ENCODE data around the gene UBL4A.

Gene UBL4A

DNA sequence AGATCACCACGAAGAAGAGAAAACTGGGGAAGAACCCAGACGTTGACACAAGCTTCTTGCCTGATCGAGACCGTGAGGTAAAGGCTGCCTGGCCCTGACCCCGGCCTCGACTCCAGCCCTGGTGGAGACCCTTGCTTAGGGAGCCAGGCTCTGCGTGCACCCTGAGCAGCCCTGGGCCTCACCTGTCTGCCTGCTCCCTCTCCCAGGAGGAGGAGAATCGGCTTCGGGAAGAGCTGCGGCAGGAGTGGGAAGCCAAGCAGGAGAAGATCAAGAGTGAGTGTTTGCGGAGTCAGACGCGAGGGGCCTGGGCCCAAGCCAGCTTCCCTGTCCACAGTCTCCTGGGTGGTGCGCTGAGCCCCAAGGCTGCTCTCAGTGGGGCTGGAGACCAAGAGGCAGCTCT lies 37.9 kb downstream of the UBL4A start:
- CTCF ChIA-PET = no interaction called here
- Histone ChIP-seq H3K36me3 (ENCODE audit: control insufficient read depth in 4 of 4, insufficient read depth in 4 of 4, low read length in 3 of 4) (peaks cover 0 to 39% (median 10%) of the 10 kb centered on the region in 4 experiments), H3K27ac (ENCODE audit: insufficient read depth in 1 of 2, low read depth in 1 of 2, low read length in 2 of 2, poor library complexity in 1 of 2, severe bottlenecking in 2 of 2) (no peak overlapping the region), H3K4me3 (ENCODE audit: control insufficient read depth in 1 of 7, extremely low read depth in 1 of 7, insufficient read depth in 4 of 7, low read depth in 2 of 7, low read length in 6 of 7) (no peak overlapping the region), H3K9me3 (ENCODE audit: control extremely low read depth in 1 of 5, control insufficient read depth in 4 of 5, insufficient read depth in 2 of 5, low read depth in 1 of 5, low read length in 4 of 5) (no peaks in the 10 kb centered on the region), H3K27me3 (replicated peaks in 2 of 5; ENCODE audit: control insufficient read depth in 4 of 5, insufficient read depth in 5 of 5, low read length in 4 of 5) (peaks cover 0 to 7% (median 0%) of the 10 kb centered on the region in 5 experiments), H3K4me1 (ENCODE audit: control extremely low read depth in 1 of 4, control insufficient read depth in 4 of 4, insufficient read depth in 4 of 4, low read length in 3 of 4) (peaks cover 0 to 11% (median 9%) of the 10 kb centered on the region in 4 experiments)
- no peak for DNase-seq
- WGBS (ENCODE audit: insufficient coverage) = 98% methylated on average over 9 of the region's 14 CpGs
- POLR2A ChIA-PET = interaction anchor here (0.6 to 1.0 kb wide), 2 partner anchors 10 to 729 kb away, joined by 3 to 5 read pairs; partner anchors contain the start of gene PLXNA3

DNA sequence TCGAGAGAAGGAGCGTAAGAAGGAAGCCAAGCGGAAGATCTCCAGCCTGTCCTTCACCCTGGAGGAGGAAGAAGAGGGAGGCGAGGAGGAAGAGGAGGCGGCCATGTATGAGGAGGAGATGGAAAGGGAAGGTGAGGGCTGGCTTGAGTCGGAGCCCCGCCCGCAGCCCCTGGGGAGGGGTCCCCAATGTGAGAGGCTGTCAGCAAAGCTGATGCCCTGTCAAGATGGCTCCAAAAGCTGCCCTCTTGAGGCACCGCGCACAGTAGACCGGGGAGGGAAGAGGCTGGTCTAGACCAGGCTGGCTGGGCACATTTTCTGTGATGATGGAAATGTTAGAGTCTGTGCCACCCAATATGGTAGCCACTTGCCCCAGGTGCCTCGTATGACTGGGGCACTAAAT lies 40.0 kb downstream of the UBL4A start:
- 92% methylated on average over 12 of the region's 12 CpGs for WGBS (ENCODE audit: insufficient coverage)
- H3K36me3 ChIP-seq (ENCODE audit: control insufficient read depth in 4 of 4, insufficient read depth in 4 of 4, low read length in 3 of 4) = peaks cover 3 to 47% (median 16%) of the 10 kb centered on the region in 4 experiments
- ChIA-PET POLR2A (interaction anchor here (1.3 kb wide), 1 partner anchor 37 kb away, joined by 5 read pairs; the partner anchor contains the start of gene DNASE1L1), CTCF (interaction anchor here (1.0 kb wide), 1 partner anchor 36 kb away, joined by 3 read pairs; no protein-coding TSS in a partner anchor)
- DNase-seq = no peak
- peaks cover 0 to 5% (median 0%) of the 10 kb centered on the region in 5 experiments for H3K27me3 ChIP-seq (replicated peaks in 2 of 5; ENCODE audit: control insufficient read depth in 4 of 5, insufficient read depth in 5 of 5, low read length in 4 of 5)
- no peaks in the 10 kb centered on the region for H3K9me3 ChIP-seq (ENCODE audit: control extremely low read depth in 1 of 5, control insufficient read depth in 4 of 5, insufficient read depth in 2 of 5, low read depth in 1 of 5, low read length in 4 of 5)
- H3K4me3 ChIP-seq (ENCODE audit: control insufficient read depth in 1 of 7, extremely low read depth in 1 of 7, insufficient read depth in 4 of 7, low read depth in 2 of 7, low read length in 6 of 7) = no peak overlapping the region
- no peak overlapping the region for H3K27ac ChIP-seq (ENCODE audit: insufficient read depth in 1 of 2, low read depth in 1 of 2, low read length in 2 of 2, poor library complexity in 1 of 2, severe bottlenecking in 2 of 2)
- H3K4me1 ChIP-seq (ENCODE audit: control extremely low read depth in 1 of 4, control insufficient read depth in 4 of 4, insufficient read depth in 4 of 4, low read length in 3 of 4) = peaks cover 0 to 15% (median 12%) of the 10 kb centered on the region in 4 experiments

DNA sequence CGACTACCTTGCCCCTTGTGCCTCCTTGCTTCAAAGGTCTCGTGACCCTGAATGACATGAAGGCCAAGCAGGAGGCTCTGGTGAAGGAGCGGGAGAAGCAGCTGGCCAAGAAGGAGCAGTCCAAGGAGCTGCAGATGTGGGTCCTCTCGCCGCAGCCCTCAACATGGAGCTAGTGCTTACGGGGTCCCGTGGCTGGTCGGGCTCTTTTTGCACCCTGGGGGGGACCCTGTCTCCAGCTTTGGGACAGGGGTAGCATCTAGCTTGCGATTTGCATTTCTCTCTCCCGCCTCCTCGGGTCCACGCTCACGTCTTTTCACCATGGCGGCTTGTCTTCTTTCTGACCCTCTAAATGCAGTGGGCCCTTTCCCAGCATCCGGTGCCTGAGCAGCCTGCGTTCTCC lies 40.6 kb downstream of the UBL4A start:
- Histone ChIP-seq H3K36me3 (ENCODE audit: control insufficient read depth in 4 of 4, insufficient read depth in 4 of 4, low read length in 3 of 4) (peaks cover 3 to 50% (median 20%) of the 10 kb centered on the region in 4 experiments), H3K4me3 (ENCODE audit: control insufficient read depth in 1 of 7, extremely low read depth in 1 of 7, insufficient read depth in 4 of 7, low read depth in 2 of 7, low read length in 6 of 7) (no peak overlapping the region), H3K9me3 (ENCODE audit: control extremely low read depth in 1 of 5, control insufficient read depth in 4 of 5, insufficient read depth in 2 of 5, low read depth in 1 of 5, low read length in 4 of 5) (no peaks in the 10 kb centered on the region), H3K27me3 (replicated peaks in 2 of 5; ENCODE audit: control insufficient read depth in 4 of 5, insufficient read depth in 5 of 5, low read length in 4 of 5) (peaks cover 0 to 5% (median 0%) of the 10 kb centered on the region in 5 experiments), H3K4me1 (ENCODE audit: control extremely low read depth in 1 of 4, control insufficient read depth in 4 of 4, insufficient read depth in 4 of 4, low read length in 3 of 4) (peaks cover 0 to 15% (median 12%) of the 10 kb centered on the region in 4 experiments), H3K27ac (ENCODE audit: insufficient read depth in 1 of 2, low read depth in 1 of 2, low read length in 2 of 2, poor library complexity in 1 of 2, severe bottlenecking in 2 of 2) (no peak overlapping the region)
- DNase-seq = no peak
- ChIA-PET CTCF (interaction anchor here (1.0 kb wide), 2 partner anchors 11 to 36 kb away, joined by 3 read pairs; no protein-coding TSS in a partner anchor), POLR2A (interaction anchor here (1.3 kb wide), 1 partner anchor 37 kb away, joined by 5 read pairs; the partner anchor contains the start of gene DNASE1L1)
- WGBS (ENCODE audit: insufficient coverage) = 96% methylated on average over 16 of the region's 16 CpGs

DNA sequence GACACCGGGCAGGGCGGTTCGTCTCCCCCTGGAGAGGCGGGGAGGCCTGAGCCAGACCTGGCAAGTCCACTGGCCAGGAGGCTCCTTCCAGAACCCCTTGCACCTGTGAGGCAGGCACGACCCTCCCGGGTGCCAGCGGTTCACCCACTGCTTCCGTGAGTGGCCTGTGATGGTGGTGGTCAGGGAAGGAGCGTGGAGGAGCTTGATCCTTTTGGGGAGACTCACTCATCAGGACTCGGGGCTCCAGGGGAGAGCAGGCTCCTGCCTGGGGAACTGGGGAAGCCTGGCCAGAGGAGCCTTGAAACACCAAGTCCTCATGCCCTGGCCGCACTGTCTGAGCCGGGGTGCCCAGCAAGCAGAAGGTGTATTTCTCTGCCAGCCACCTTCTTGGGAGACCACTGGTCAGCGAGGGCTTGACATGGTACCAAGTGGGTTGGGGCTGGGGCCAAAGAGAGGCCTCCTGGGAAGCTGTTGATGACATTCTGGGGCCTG lies 41.6 kb downstream of the UBL4A start:
- Histone ChIP-seq H3K4me1 (ENCODE audit: control extremely low read depth in 1 of 4, control insufficient read depth in 4 of 4, insufficient read depth in 4 of 4, low read length in 3 of 4) (peaks cover 0 to 15% (median 12%) of the 10 kb centered on the region in 4 experiments), H3K36me3 (ENCODE audit: control insufficient read depth in 4 of 4, insufficient read depth in 4 of 4, low read length in 3 of 4) (peaks cover 3 to 49% (median 20%) of the 10 kb centered on the region in 4 experiments), H3K27me3 (replicated peaks in 2 of 5; ENCODE audit: control insufficient read depth in 4 of 5, insufficient read depth in 5 of 5, low read length in 4 of 5) (peaks cover 0 to 5% (median 0%) of the 10 kb centered on the region in 5 experiments), H3K27ac (ENCODE audit: insufficient read depth in 1 of 2, low read depth in 1 of 2, low read length in 2 of 2, poor library complexity in 1 of 2, severe bottlenecking in 2 of 2) (no peak overlapping the region), H3K9me3 (ENCODE audit: control extremely low read depth in 1 of 5, control insufficient read depth in 4 of 5, insufficient read depth in 2 of 5, low read depth in 1 of 5, low read length in 4 of 5) (no peaks in the 10 kb centered on the region), H3K4me3 (ENCODE audit: control insufficient read depth in 1 of 7, extremely low read depth in 1 of 7, insufficient read depth in 4 of 7, low read depth in 2 of 7, low read length in 6 of 7) (peak overlapping the region in 4 of 7 experiments; percentile 29 to 70 (median 62))
- 92% methylated on average over 11 of the region's 13 CpGs for WGBS (ENCODE audit: insufficient coverage)
- POLR2A ChIA-PET = no interaction called here
- CTCF ChIA-PET = no interaction called here
- no peak for DNase-seq

DNA sequence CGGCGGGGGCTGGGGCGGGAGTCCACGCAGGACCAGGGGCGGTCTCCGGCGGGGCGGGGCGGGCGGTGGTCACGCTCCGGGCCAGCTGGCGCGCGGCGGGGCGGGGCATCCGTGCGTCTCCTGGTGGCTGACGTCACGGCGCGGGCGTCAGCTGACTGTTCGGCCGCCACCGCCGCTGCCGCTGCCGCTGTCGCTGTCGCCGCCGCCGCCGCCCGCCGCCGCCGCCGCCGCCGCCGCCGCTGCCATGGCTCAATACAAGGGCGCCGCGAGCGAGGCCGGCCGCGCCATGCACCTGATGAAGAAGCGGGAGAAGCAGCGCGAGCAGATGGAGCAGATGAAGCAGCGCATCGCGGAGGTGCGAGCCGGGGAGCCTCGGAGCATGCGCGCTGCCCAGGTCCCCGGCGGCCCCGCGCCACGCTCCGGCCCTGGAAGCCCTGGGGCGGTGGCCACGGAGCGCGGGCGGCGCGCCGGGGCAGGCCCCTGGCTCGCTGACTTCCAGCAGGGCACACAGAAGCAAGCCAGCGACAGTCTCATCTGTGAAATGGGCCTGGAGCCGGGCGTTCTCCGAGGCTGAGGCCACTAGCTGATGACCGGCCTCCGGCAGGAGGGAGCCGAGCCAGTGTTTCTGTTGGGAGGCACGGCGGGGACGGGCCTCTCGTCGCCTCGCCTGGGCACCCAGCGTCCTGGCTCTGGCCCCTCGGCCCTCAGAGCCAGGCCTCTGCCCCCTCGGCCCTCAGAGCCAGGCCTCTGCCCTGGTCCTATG lies 42.2 kb downstream of the UBL4A start, which contains the start of gene FAM50A:
FAM50A (plus strand) TSS at position 150 of the 763 bp plus-strand sequence; CDS start at position 245, 95 bp downstream.
- peak; percentile 42 to 68 (median 52) for DNase-seq
- Histone ChIP-seq H3K9me3 (ENCODE audit: control extremely low read depth in 1 of 5, control insufficient read depth in 4 of 5, insufficient read depth in 2 of 5, low read depth in 1 of 5, low read length in 4 of 5) (no peaks in the 10 kb centered on the region), H3K4me1 (ENCODE audit: control extremely low read depth in 1 of 4, control insufficient read depth in 4 of 4, insufficient read depth in 4 of 4, low read length in 3 of 4) (peaks cover 0 to 15% (median 12%) of the 10 kb centered on the region in 4 experiments), H3K27ac (ENCODE audit: insufficient read depth in 1 of 2, low read depth in 1 of 2, low read length in 2 of 2, poor library complexity in 1 of 2, severe bottlenecking in 2 of 2) (no peak within 1 kb of the TSS), H3K4me3 (ENCODE audit: control insufficient read depth in 1 of 7, extremely low read depth in 1 of 7, insufficient read depth in 4 of 7, low read depth in 2 of 7, low read length in 6 of 7) (peak within 1 kb of the TSS in 6 of 7 experiments; percentile 15 to 70 (median 44)), H3K27me3 (replicated peaks in 2 of 5; ENCODE audit: control insufficient read depth in 4 of 5, insufficient read depth in 5 of 5, low read length in 4 of 5) (peaks cover 0 to 5% (median 0%) of the 10 kb centered on the region in 5 experiments), H3K36me3 (ENCODE audit: control insufficient read depth in 4 of 4, insufficient read depth in 4 of 4, low read length in 3 of 4) (peaks cover 3 to 44% (median 19%) of the 10 kb centered on the region in 4 experiments)
- CTCF ChIA-PET = interaction anchor here (1.3 kb wide), 1 partner anchor 71 kb away, joined by 3 read pairs; no protein-coding TSS in a partner anchor
- POLR2A ChIA-PET = no interaction called here
- 27% methylated on average over 85 of the region's 94 CpGs for WGBS (ENCODE audit: insufficient coverage)

DNA sequence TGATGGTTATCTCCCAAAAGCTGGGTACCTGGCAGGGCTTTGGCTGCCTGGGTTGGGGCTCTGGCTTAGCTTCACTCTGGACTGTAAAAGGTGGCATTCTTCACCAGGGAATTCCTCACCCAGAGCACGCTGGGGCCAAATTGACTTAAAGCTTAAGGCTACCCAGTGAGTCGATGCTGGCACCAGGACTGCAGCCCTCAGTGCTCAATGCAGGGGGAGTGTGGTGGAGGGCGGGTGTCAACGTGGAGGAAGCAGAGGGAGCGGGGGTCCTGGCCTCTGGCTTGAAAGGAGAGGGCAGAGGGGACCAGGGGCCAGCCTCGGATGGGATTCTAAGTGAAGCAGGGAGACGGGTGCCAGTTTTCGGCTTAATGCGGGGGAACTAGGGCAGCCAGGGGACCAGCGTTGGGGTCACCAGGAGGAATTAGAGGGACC lies 42.9 kb downstream of the UBL4A start:
- Histone ChIP-seq H3K4me1 (ENCODE audit: control extremely low read depth in 1 of 4, control insufficient read depth in 4 of 4, insufficient read depth in 4 of 4, low read length in 3 of 4) (peaks cover 0 to 15% (median 12%) of the 10 kb centered on the region in 4 experiments), H3K27ac (ENCODE audit: insufficient read depth in 1 of 2, low read depth in 1 of 2, low read length in 2 of 2, poor library complexity in 1 of 2, severe bottlenecking in 2 of 2) (no peak overlapping the region), H3K36me3 (ENCODE audit: control insufficient read depth in 4 of 4, insufficient read depth in 4 of 4, low read length in 3 of 4) (peaks cover 3 to 41% (median 22%) of the 10 kb centered on the region in 4 experiments), H3K9me3 (ENCODE audit: control extremely low read depth in 1 of 5, control insufficient read depth in 4 of 5, insufficient read depth in 2 of 5, low read depth in 1 of 5, low read length in 4 of 5) (no peaks in the 10 kb centered on the region), H3K27me3 (replicated peaks in 2 of 5; ENCODE audit: control insufficient read depth in 4 of 5, insufficient read depth in 5 of 5, low read length in 4 of 5) (peaks cover 0 to 5% (median 0%) of the 10 kb centered on the region in 5 experiments), H3K4me3 (ENCODE audit: control insufficient read depth in 1 of 7, extremely low read depth in 1 of 7, insufficient read depth in 4 of 7, low read depth in 2 of 7, low read length in 6 of 7) (peak overlapping the region in 5 of 7 experiments; percentile 15 to 61 (median 30))
- 33% methylated on average over 8 of the region's 10 CpGs for WGBS (ENCODE audit: insufficient coverage)
- DNase-seq = peak in 1 of 3 donors; percentile 30
- CTCF ChIA-PET = interaction anchor here (1.3 kb wide), 1 partner anchor 70 kb away, joined by 3 read pairs; no protein-coding TSS in a partner anchor
- POLR2A ChIA-PET = no interaction called here
